SU-DHL-6 (cell line): ENCODE results near the gene SNX30.

Experiments
- H2AFZ ChIP-seq: fragments of 200-600 bp; sonication (generic); 2 replicates; pipeline ENCODE4 v1.6.1; 2014; ENCODE audit warnings: low read depth, mild to moderate bottlenecking, moderate library complexity, mixed read lengths, antibody characterized with exemption, low read length; ENCODE audit not compliant: severe bottlenecking
- H3F3A ChIP-seq: fragments of 200-600 bp; shearing (Covaris generic); 2 replicates; pipeline ENCODE4 v1.6.0; 2016; ENCODE audit warnings: antibody characterized with exemption, mild to moderate bottlenecking; ENCODE audit not compliant: insufficient read depth
- H3K27ac ChIP-seq: fragments of 200-600 bp; sonication (generic); 2 replicates; pipeline ENCODE4 v1.5.1; 2016; ENCODE audit warnings: low read depth, mild to moderate bottlenecking, low read length, moderate library complexity, mixed read lengths
- H3K27me3 ChIP-seq: fragments of 200-600 bp; sonication (generic), shearing (Covaris generic); 2 replicates; pipeline ENCODE4 v1.6.0; 2014; ENCODE audit warnings: mild to moderate bottlenecking, low read length
- H3K36me3 ChIP-seq: fragments of 200-600 bp; sonication (generic); 2 replicates; pipeline ENCODE4 v1.6.1; 2014; ENCODE audit warnings: mild to moderate bottlenecking, low read length, mixed read lengths
- H3K4me2 ChIP-seq: fragments of 300-600, 200-600 bp; shearing (Covaris generic), sonication (generic); 2 replicates; pipeline ENCODE4 v1.6.0; 2014; ENCODE audit warnings: low read length, low read depth, mild to moderate bottlenecking; ENCODE audit not compliant: poor library complexity, severe bottlenecking
- H3K4me3 ChIP-seq: fragments of 200-600 bp; sonication (generic); 2 replicates; pipeline ENCODE4 v1.5.1; 2014; ENCODE audit warnings: antibody characterized with exemption, low read length, mild to moderate bottlenecking, mixed read lengths; ENCODE audit not compliant: insufficient read depth, poor library complexity, severe bottlenecking
- H3K79me2 ChIP-seq: fragments of 200-600 bp; sonication (generic); 2 replicates; pipeline ENCODE4 v1.6.1; 2014; ENCODE audit warnings: mild to moderate bottlenecking, low read length, moderate library complexity; ENCODE audit not compliant: insufficient read depth
- H3K9ac ChIP-seq: fragments of 200-600 bp; sonication (generic); 2 replicates; pipeline ENCODE4 v1.7.0; 2014; ENCODE audit warnings: mild to moderate bottlenecking, low read length
- H3K9me2 ChIP-seq: fragments of 200-600 bp; sonication (generic); replicated peaks from 2 replicates; pipeline ENCODE4 v1.6.1; 2014; ENCODE audit warnings: low read length; ENCODE audit not compliant: insufficient read depth
- H3K9me3 ChIP-seq: fragments of 200-600 bp; sonication (generic); 2 replicates; pipeline ENCODE4 v1.6.1; 2014; ENCODE audit warnings: low read length, mixed read lengths; ENCODE audit not compliant: insufficient read depth
- H4K20me1 ChIP-seq: fragments of 200-600 bp; sonication (generic); 2 replicates; pipeline ENCODE4 v1.6.1; 2014; ENCODE audit warnings: low read depth, mild to moderate bottlenecking, antibody characterized with exemption, low read length, moderate library complexity, mixed read lengths
- EZH2phosphoT487 ChIP-seq: fragments of 200-600 bp; sonication (generic), shearing (Covaris generic); conservative IDR thresholded peaks from 2 replicates; pipeline ENCODE4 v1.6.1; 2018; ENCODE audit warnings: mild to moderate bottlenecking, antibody characterized with exemption, low read length, moderate library complexity, mixed read lengths
- TF ChIP-seq, protein P1 (sequence below): fragments of 200-600 bp; sonication (generic); IDR thresholded peaks from one replicate; pipeline ENCODE4 v1.5.1; 2017; ENCODE audit warnings: antibody characterized with exemption, mild to moderate bottlenecking, low read length, moderate library complexity; ENCODE audit not compliant: insufficient read depth, poor library complexity, severe bottlenecking

SNX30 gene

GRCh38 chr9:112794731-112795130, 44.2 kb downstream of the SNX30 start:
- no peaks in the 10 kb centered on the region for H3F3A ChIP-seq
- no peaks in the 10 kb centered on the region for H3K9me3 ChIP-seq
- TF ChIP-seq, protein P1, sequence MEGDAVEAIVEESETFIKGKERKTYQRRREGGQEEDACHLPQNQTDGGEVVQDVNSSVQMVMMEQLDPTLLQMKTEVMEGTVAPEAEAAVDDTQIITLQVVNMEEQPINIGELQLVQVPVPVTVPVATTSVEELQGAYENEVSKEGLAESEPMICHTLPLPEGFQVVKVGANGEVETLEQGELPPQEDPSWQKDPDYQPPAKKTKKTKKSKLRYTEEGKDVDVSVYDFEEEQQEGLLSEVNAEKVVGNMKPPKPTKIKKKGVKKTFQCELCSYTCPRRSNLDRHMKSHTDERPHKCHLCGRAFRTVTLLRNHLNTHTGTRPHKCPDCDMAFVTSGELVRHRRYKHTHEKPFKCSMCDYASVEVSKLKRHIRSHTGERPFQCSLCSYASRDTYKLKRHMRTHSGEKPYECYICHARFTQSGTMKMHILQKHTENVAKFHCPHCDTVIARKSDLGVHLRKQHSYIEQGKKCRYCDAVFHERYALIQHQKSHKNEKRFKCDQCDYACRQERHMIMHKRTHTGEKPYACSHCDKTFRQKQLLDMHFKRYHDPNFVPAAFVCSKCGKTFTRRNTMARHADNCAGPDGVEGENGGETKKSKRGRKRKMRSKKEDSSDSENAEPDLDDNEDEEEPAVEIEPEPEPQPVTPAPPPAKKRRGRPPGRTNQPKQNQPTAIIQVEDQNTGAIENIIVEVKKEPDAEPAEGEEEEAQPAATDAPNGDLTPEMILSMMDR: no peak
- no peak for TF ChIP-seq EZH2phosphoT487
- H3K4me2 ChIP-seq: no peak overlapping the region
- no peak overlapping the region for H2AFZ ChIP-seq
- H3K27ac ChIP-seq: no peak overlapping the region
- H3K9me2 ChIP-seq: no peaks in the 10 kb centered on the region
- no peak overlapping the region for H3K9ac ChIP-seq
- no peaks in the 10 kb centered on the region for H3K27me3 ChIP-seq
- no peaks in the 10 kb centered on the region for H3K36me3 ChIP-seq
- H3K79me2 ChIP-seq: no peaks in the 10 kb centered on the region
- H3K4me3 ChIP-seq: no peak overlapping the region
- no peaks in the 10 kb centered on the region; the same call in 1 of the 2 replicates for H4K20me1 ChIP-seq

DNA sequence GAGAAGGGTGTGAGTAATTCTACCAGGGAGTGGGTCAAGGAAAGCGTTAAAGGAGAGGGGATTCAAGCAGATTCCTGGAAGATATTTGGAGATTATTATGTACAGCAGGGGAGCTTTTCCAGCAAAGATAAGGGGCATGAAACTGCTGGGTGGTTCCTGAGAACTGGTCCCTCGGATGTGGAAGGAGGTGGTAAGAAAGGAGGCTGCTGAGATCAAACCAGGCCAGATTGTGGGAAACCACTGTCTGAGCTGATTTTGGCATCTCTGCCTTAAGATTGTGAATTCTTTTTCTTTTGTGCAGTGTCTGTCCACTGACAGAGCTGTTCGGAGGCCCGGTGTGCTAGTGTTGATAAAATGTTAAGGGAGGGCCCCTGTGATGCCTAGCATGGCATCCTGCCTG, 45.4 kb downstream of the SNX30 start:
- H3K4me2 ChIP-seq: no peak overlapping the region
- H3K9ac ChIP-seq: no peak overlapping the region
- no peaks in the 10 kb centered on the region for H3K79me2 ChIP-seq
- no peaks in the 10 kb centered on the region for H3K9me2 ChIP-seq
- no peaks in the 10 kb centered on the region for H3K36me3 ChIP-seq
- H3K9me3 ChIP-seq: no peaks in the 10 kb centered on the region
- TF ChIP-seq, protein P1: no peak
- no peak for TF ChIP-seq EZH2phosphoT487
- H3K4me3 ChIP-seq: no peak overlapping the region
- H3K27ac ChIP-seq: no peak overlapping the region
- H3K27me3 ChIP-seq: no peaks in the 10 kb centered on the region
- no peak overlapping the region for H2AFZ ChIP-seq
- H3F3A ChIP-seq: no peaks in the 10 kb centered on the region
- no peaks in the 10 kb centered on the region; the same call in 1 of the 2 replicates for H4K20me1 ChIP-seq

DNA sequence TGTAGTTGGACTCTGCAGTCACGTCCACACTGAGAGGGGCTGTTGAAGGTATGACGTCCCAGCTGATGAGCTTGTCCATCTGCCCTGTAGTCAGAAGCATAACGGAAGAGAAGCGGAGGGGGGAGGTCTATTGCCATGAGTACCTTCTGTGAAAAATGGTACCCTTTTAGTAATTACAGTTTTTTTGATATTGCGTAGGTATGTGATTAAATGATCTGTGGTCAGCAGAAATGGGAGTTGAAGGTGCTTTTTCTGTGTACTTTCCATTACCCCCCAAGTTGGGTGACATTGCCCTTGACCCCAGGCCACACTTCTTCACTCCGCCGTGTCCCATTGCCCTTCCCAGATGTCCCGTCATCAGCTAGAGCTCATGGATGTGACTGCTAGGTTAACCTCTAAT, 45.9 kb downstream of the SNX30 start:
- Histone ChIP-seq H3K27ac (no peak overlapping the region), H2AFZ (no peak overlapping the region), H3F3A (no peaks in the 10 kb centered on the region), H3K36me3 (no peaks in the 10 kb centered on the region), H3K9me3 (no peaks in the 10 kb centered on the region), H3K4me3 (no peak overlapping the region), H3K27me3 (no peaks in the 10 kb centered on the region), H3K79me2 (no peaks in the 10 kb centered on the region), H3K9ac (no peak overlapping the region), H4K20me1 (no peaks in the 10 kb centered on the region; the same call in 1 of the 2 replicates), H3K4me2 (no peak overlapping the region), H3K9me2 (no peaks in the 10 kb centered on the region)
- TF ChIP-seq, protein P1: no peak
- no peak for TF ChIP-seq EZH2phosphoT487
